SK-N-SH (cell line): Measurements from ENCODE around the gene ZBTB22. TPM values are rescaled to one million over a fixed set of nuclear protein-coding genes. Genes with fewer than 3 reads are reported as not detected.
A peak's percentile ranks its signal among the peaks of the same experiment; 100 is the strongest.

Source experiments
- CTCF ChIA-PET: fragments of 300-600, 350-600 bp; formaldehyde crosslinking; extraction: SDS; loops from one replicate; lab custom pipeline; 2021; lab: Yijun Ruan, JAX
- POLR2A ChIA-PET: fragments of 350-600 bp; sonication (Branson Sonifier 250); formaldehyde crosslinking; extraction: SDS; loops from one replicate; lab custom pipeline; 2020; ENCODE audit warnings: antibody characterized with exemption, inconsistent platforms; lab: Yijun Ruan, JAX
- DNase-seq: peaks from one replicate; pipeline ENCODE4 v3.0.0; 2012
- H2AFZ ChIP-seq: fragments of 200-600 bp; sonication (generic); 2 replicates; pipeline ENCODE4 v1.8.1; 2016; ENCODE audit warnings: antibody characterized with exemption, mild to moderate bottlenecking, low read depth
- H3F3A ChIP-seq: fragments of 200-600 bp; sonication (generic); replicated peaks from 2 replicates; pipeline ENCODE3; 2016; ENCODE audit warnings: antibody characterized with exemption, mild to moderate bottlenecking; ENCODE audit not compliant: insufficient read depth
- H3K27ac ChIP-seq, 2 experiments: fragments of 200-500 bp in 1 of 2; fragments of 200-600 bp in 1 of 2; sonication (Bioruptor generic) in 1 of 2; sonication (generic), shearing (Covaris generic) in 1 of 2; 2 replicates each; pipeline versions ENCODE4 v1.5.1 to v1.6.1; 2014 to 2016; ENCODE audit warnings: low read depth in 2 of 2, inconsistent platforms in 1 of 2, low read length in 1 of 2, mild to moderate bottlenecking in 1 of 2, mixed read lengths in 1 of 2
- H3K27me3 ChIP-seq: fragments of 200-600 bp; sonication (generic), shearing (Covaris generic); 2 replicates; pipeline ENCODE4 v1.6.1; 2016; ENCODE audit warnings: mixed run types; ENCODE audit not compliant: insufficient read depth
- H3K36me3 ChIP-seq, 2 experiments: fragments of 200-500 bp in 1 of 2; fragments of 200-600 bp in 1 of 2; sonication (Bioruptor generic) in 1 of 2; sonication (generic) in 1 of 2; replicated peaks in 1 of 2; 2 replicates each; pipeline versions ENCODE3 to v1.5.1; 2014 to 2016; ENCODE audit warnings: low read length in 1 of 2, mild to moderate bottlenecking in 1 of 2; ENCODE audit not compliant: insufficient read depth in 2 of 2, control insufficient read depth in 1 of 2
- H3K4me1 ChIP-seq, 2 experiments: fragments of 200-500 bp in 1 of 2; fragments of 200-600 bp in 1 of 2; sonication (Bioruptor generic) in 1 of 2; sonication (generic), shearing (Covaris generic) in 1 of 2; 2 replicates each; pipeline versions ENCODE4 v1.5.1 to v1.6.1; 2014 to 2016; ENCODE audit warnings: low read depth in 1 of 2, low read length in 1 of 2, mixed run types in 1 of 2; ENCODE audit not compliant: insufficient read depth in 2 of 2, control insufficient read depth in 1 of 2
- H3K4me2 ChIP-seq: fragments of 200-600 bp; sonication (generic), shearing (Covaris generic); 2 replicates; pipeline ENCODE4 v1.6.1; 2017; ENCODE audit warnings: mixed run types
- H3K4me3 ChIP-seq, 2 experiments: fragments of 200-500 bp in 1 of 2; fragments of 200-600 bp in 1 of 2; sonication (Bioruptor generic) in 1 of 2; sonication (generic), shearing (Covaris generic) in 1 of 2; 2 replicates each; pipeline versions ENCODE4 v1.5.1 to v1.8.1; 2014 to 2016; ENCODE audit warnings: low read depth in 2 of 2, inconsistent platforms in 1 of 2, low read length in 1 of 2, mild to moderate bottlenecking in 1 of 2, mixed read lengths in 1 of 2, moderate library complexity in 1 of 2
- H3K79me2 ChIP-seq: fragments of 200-600 bp; sonication (generic); 2 replicates; pipeline ENCODE4 v1.8.1; 2017; ENCODE audit warnings: mild to moderate bottlenecking; ENCODE audit not compliant: insufficient read depth
- H3K9ac ChIP-seq: fragments of 200-600 bp; sonication (generic); 2 replicates; pipeline ENCODE4 v1.6.1; 2017; ENCODE audit warnings: mixed run types
- H3K9me2 ChIP-seq: fragments of 200-600 bp; sonication (generic); 2 replicates; pipeline ENCODE4 v1.6.1; 2017; ENCODE audit warnings: mixed run types
- H3K9me3 ChIP-seq: fragments of 200-600 bp; sonication (generic); 2 replicates; pipeline ENCODE4 v1.6.1; 2017; ENCODE audit warnings: mixed run types, mild to moderate bottlenecking, moderate library complexity
- H4K20me1 ChIP-seq: fragments of 200-600 bp; sonication (generic); 2 replicates; pipeline ENCODE4 v1.6.1; 2017; ENCODE audit warnings: mild to moderate bottlenecking, mixed run types; ENCODE audit not compliant: insufficient read depth
- EP300 ChIP-seq, 2 experiments: IDR thresholded peaks; 2 replicates each; pipeline versions ENCODE4 v1.4.0 to v1.6.1; 2012; ENCODE audit warnings: borderline replicate concordance in 1 of 2, low read depth in 1 of 2, low read length in 1 of 2
- FOXJ3 ChIP-seq: sonication (generic); formaldehyde crosslinking; IDR thresholded peaks from 2 replicates; pipeline ENCODE4 v1.5.1; 2020; ENCODE audit warnings: mild to moderate bottlenecking, missing genetic modification reagents
- FOXM1 ChIP-seq: IDR thresholded peaks from 2 replicates; pipeline ENCODE4 v1.4.0; 2012; ENCODE audit warnings: low read depth, mild to moderate bottlenecking
- GATA2 ChIP-seq: sonication (generic); formaldehyde crosslinking; IDR thresholded peaks from 2 replicates; pipeline ENCODE4 v1.5.0; 2020; ENCODE audit warnings: mild to moderate bottlenecking, missing genetic modification reagents
- MXI1 ChIP-seq: IDR thresholded peaks from 2 replicates; pipeline ENCODE4 v1.6.1; 2012; ENCODE audit warnings: mild to moderate bottlenecking, low read depth, low read length, improper control_type of control experiment
- RAD21 ChIP-seq: IDR thresholded peaks from 2 replicates; pipeline ENCODE4 v1.6.1; 2012; ENCODE audit warnings: mild to moderate bottlenecking, low read length
- RCOR1 ChIP-seq: fragments of 150-350 bp; IDR thresholded peaks from 2 replicates; pipeline ENCODE4 v1.6.1; 2017; ENCODE audit warnings: antibody characterized with exemption, low read length
- RFX5 ChIP-seq: IDR thresholded peaks from 2 replicates; pipeline ENCODE4 v1.6.1; 2012; ENCODE audit warnings: mild to moderate bottlenecking, improper control_type of control experiment, low read length
- SIN3A ChIP-seq: IDR thresholded peaks from 2 replicates; pipeline ENCODE4 v1.6.1; 2012; ENCODE audit warnings: low read depth, mild to moderate bottlenecking, low read length, moderate library complexity, borderline replicate concordance
- TCF12 ChIP-seq: IDR thresholded peaks from 2 replicates; pipeline ENCODE4 v1.4.0; 2012
- TEAD4 ChIP-seq: IDR thresholded peaks from 2 replicates; pipeline ENCODE4 v1.4.0; 2012; ENCODE audit warnings: mild to moderate bottlenecking, borderline replicate concordance; ENCODE audit not compliant: insufficient read depth
- WGBS: methylation state at CpG from one replicate; pipeline ENCODE4 v1.1.6; 2017; ENCODE audit warnings: low lambda C conversion rate; 5-methylcytosine and 5-hydroxymethylcytosine counted together
- polyA plus RNA-seq, 3 experiments: library from polyadenylated mRNA; depleted of rRNA; stranded (reverse); fragments of >200 nt; gene quantifications; 2 replicates each; pipeline ENCODE4 v1.2.3, GENCODE V29; 2012
- TF ChIP-seq, protein P1 (sequence below): IDR thresholded peaks from 2 replicates; pipeline ENCODE4 v1.4.0; 2012; ENCODE audit warnings: low read depth, borderline replicate concordance
- TF ChIP-seq, protein P2 (sequence below): IDR thresholded peaks from 2 replicates; pipeline ENCODE4 v1.4.0; 2012; ENCODE audit warnings: low read depth, borderline replicate concordance
- TF ChIP-seq, protein P3 (sequence below): fragments of 200-600 bp; sonication (generic); IDR thresholded peaks from 2 replicates; pipeline ENCODE4 v1.6.1; 2017; ENCODE audit warnings: antibody characterized with exemption, mild to moderate bottlenecking, moderate library complexity
- TF ChIP-seq, protein P4 (sequence below): IDR thresholded peaks from 2 replicates; pipeline ENCODE4 v1.4.0; 2012; ENCODE audit warnings: low read depth

The ZBTB22 gene
- polyA plus RNA-seq, 1 of the 3 experiments (the other 2 are of a cell fraction) = 19.5 TPM

DNA sequence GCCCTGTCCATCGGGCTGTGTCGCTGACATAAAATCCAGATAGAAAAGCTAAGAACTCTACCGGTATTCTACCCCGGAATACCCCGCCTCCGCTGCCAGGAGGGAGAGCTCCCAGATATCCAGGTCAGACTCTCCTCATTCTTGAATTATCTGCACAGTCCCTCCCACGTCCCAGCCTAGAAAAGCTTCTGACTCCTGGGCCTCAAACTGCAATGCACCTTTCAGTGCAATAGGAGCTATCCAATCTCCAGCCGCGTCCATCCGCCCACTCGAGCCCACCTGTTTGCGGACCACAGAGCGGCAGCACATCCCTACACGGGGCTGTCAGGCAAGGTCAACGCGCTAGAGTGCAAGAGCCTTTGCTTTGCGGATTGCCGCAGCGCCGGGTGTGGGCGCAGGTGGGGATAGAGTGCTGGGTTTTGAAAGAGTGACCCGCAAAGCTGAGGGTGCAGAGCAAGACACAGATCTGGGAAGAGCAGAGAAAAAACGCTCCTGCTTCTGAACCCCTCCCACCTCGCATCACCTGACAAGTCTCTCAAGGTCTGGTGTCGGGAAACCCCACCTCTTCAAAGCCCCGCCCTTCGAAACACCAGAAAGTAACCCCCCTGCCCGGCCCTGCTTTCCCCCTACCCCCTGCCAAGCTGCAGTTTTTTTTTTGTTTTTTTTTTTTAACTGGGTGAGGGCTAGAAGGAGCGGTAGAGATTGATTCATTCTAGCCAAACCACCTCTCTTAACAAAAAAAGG is 5.0 kb downstream of the ZBTB22 start:
- Histone ChIP-seq H3K4me1 (peaks cover 0 to 23% of the 10 kb centered on the region in 2 experiments; a peak in 1 of 4 replicates), H4K20me1 (peaks cover 8% of the 10 kb centered on the region; the same call in 1 of the 2 replicates), H3K79me2 (peaks cover 74% of the 10 kb centered on the region), H3K4me2 (peak overlapping the region; percentile 100), H3K27me3 (no peaks in the 10 kb centered on the region), H3K27ac (peak overlapping the region; percentile 89 to 94), H3K36me3 (peaks cover 0 to 27% of the 10 kb centered on the region in 2 experiments), H3F3A (peaks cover 5% of the 10 kb centered on the region), H3K9me2 (no peaks in the 10 kb centered on the region), H3K9ac (peak overlapping the region; percentile 96), H2AFZ (peak overlapping the region; percentile 64; the same call in 1 of the 2 replicates), H3K9me3 (no peaks in the 10 kb centered on the region), H3K4me3 (peak overlapping the region; percentile 76 to 94)
- WGBS = 21% methylated on average over 27 of the region's 29 CpGs
- TF ChIP-seq, protein P1, sequence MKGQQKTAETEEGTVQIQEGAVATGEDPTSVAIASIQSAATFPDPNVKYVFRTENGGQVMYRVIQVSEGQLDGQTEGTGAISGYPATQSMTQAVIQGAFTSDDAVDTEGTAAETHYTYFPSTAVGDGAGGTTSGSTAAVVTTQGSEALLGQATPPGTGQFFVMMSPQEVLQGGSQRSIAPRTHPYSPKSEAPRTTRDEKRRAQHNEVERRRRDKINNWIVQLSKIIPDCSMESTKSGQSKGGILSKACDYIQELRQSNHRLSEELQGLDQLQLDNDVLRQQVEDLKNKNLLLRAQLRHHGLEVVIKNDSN = peak; percentile 80; the same call in 1 of the 2 replicates
- TF ChIP-seq RFX5 (no peak), GATA2 (CRISPR knock-in tag) (no peak), MXI1 (peak; percentile 23; the same call in 1 of the 2 replicates), EP300 (IDR thresholded peaks at IDR 0.05; ENCODE audit: borderline replicate concordance in 1 of 2, low read depth in 1 of 2, low read length in 1 of 2) (no peak), RAD21 (0 out of 2 replicates have a peak, but pooled peaks have one; percentile 11)
- TF ChIP-seq, protein P2, sequence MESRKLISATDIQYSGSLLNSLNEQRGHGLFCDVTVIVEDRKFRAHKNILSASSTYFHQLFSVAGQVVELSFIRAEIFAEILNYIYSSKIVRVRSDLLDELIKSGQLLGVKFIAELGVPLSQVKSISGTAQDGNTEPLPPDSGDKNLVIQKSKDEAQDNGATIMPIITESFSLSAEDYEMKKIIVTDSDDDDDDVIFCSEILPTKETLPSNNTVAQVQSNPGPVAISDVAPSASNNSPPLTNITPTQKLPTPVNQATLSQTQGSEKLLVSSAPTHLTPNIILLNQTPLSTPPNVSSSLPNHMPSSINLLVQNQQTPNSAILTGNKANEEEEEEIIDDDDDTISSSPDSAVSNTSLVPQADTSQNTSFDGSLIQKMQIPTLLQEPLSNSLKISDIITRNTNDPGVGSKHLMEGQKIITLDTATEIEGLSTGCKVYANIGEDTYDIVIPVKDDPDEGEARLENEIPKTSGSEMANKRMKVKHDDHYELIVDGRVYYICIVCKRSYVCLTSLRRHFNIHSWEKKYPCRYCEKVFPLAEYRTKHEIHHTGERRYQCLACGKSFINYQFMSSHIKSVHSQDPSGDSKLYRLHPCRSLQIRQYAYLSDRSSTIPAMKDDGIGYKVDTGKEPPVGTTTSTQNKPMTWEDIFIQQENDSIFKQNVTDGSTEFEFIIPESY = no peak
- TF ChIP-seq, protein P3, sequence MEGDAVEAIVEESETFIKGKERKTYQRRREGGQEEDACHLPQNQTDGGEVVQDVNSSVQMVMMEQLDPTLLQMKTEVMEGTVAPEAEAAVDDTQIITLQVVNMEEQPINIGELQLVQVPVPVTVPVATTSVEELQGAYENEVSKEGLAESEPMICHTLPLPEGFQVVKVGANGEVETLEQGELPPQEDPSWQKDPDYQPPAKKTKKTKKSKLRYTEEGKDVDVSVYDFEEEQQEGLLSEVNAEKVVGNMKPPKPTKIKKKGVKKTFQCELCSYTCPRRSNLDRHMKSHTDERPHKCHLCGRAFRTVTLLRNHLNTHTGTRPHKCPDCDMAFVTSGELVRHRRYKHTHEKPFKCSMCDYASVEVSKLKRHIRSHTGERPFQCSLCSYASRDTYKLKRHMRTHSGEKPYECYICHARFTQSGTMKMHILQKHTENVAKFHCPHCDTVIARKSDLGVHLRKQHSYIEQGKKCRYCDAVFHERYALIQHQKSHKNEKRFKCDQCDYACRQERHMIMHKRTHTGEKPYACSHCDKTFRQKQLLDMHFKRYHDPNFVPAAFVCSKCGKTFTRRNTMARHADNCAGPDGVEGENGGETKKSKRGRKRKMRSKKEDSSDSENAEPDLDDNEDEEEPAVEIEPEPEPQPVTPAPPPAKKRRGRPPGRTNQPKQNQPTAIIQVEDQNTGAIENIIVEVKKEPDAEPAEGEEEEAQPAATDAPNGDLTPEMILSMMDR = no peak
- CTCF ChIA-PET = interaction anchor here (0.6 to 3.5 kb wide), 8 partner anchors 13 to 104 kb away, joined by 3 to 26 read pairs (median 5); partner anchors contain the start of genes B3GALT4, RGL2 and RING1
- POLR2A ChIA-PET = interaction anchor here (0.7 to 2.2 kb wide), 7 partner anchors 8 to 118 kb away, joined by 3 to 14 read pairs (median 4); partner anchors contain the start of genes RGL2, RPS18 and VPS52
- DNase-seq = peak; percentile 75

DNA sequence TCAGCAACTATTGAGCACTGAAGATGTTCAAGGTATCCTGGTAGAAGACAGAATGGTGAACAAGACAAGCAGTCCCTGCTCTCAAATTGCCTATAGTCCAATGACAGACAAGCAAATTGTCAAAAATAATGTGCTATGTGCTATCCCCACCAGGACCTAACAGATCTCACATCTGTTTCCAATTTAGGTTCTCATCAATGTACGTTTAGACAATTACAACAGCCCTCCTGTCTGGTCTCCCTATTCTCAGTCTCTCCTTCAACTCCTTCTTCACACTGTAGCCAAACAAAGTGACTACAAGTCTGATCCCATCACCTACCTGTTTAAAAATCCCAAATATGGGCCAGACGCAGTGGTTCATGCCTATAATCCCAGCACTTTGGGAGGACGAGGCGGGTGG is 11.2 kb downstream of the ZBTB22 start:
- Histone ChIP-seq H3K27ac (no peak overlapping the region; a peak in 1 of 4 replicates), H3K79me2 (peaks cover 92% of the 10 kb centered on the region), H4K20me1 (0 out of 2 replicates have a peak, but pooled peaks cover 3% of the 10 kb centered on the region), H3K27me3 (no peaks in the 10 kb centered on the region), H3K9me3 (no peaks in the 10 kb centered on the region), H3K36me3 (peaks cover 13 to 44% of the 10 kb centered on the region in 2 experiments), H3K4me2 (no peak overlapping the region), H2AFZ (no peak overlapping the region), H3K9me2 (no peaks in the 10 kb centered on the region), H3K9ac (no peak overlapping the region), H3F3A (peaks cover under 1% of the 10 kb centered on the region), H3K4me3 (no peak overlapping the region), H3K4me1 (peaks cover 0 to 2% of the 10 kb centered on the region in 2 experiments; a peak in 1 of 4 replicates)
- ChIA-PET CTCF (interaction anchor here (0.7 kb wide), 1 partner anchor 112 kb away, joined by 3 read pairs; no protein-coding TSS in a partner anchor), POLR2A (interaction anchor here (0.7 kb wide), 1 partner anchor 63 kb away, joined by 3 read pairs; no protein-coding TSS in a partner anchor)
- peak; percentile 50 for DNase-seq
- no peak for TF ChIP-seq FOXM1
- TF ChIP-seq, protein P3 = no peak
- TF ChIP-seq TCF12 = no peak
- no peak for TF ChIP-seq RFX5
- no peak for TF ChIP-seq TEAD4
- no peak for TF ChIP-seq RCOR1
- no peak for TF ChIP-seq FOXJ3 (CRISPR knock-in tag)
- TF ChIP-seq, protein P4, sequence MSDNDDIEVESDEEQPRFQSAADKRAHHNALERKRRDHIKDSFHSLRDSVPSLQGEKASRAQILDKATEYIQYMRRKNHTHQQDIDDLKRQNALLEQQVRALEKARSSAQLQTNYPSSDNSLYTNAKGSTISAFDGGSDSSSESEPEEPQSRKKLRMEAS = no peak
- TF ChIP-seq SIN3A = no peak
- WGBS = 83% methylated on average over 4 of the region's 4 CpGs
